ENCODE results near the gene CERS4.

GRCh38 chr19:8244442-8244841, 35.3 kb downstream of the CERS4 start:
- TF ChIP-seq CTCF (IDR thresholded peaks at IDR 0.05; ENCODE audit: insufficient read depth, low read length, poor library complexity, severe bottlenecking) (no peak), EZH2phosphoT487 (conservative IDR thresholded peaks at IDR 0.05; ENCODE audit: low read length) (no peak)

Measured in SU-DHL-6 (cell line).